HG03439 (cell line): ENCODE data around the gene ATP1B4.
"Not testable (repeated sequence)": the region's sequence is repeated elsewhere in the genome, so short reads cannot be mapped to it uniquely, and the experiment has no call there.

Experiments
- ATAC-seq: cut with Tn5 transposase; IDR thresholded peaks from one replicate; pipeline ENCODE4 v1.9.1; 2021; ENCODE audit warnings: mild to moderate bottlenecking, moderate library complexity; ENCODE audit not compliant: unreplicated experiment

Gene ATP1B4

DNA sequence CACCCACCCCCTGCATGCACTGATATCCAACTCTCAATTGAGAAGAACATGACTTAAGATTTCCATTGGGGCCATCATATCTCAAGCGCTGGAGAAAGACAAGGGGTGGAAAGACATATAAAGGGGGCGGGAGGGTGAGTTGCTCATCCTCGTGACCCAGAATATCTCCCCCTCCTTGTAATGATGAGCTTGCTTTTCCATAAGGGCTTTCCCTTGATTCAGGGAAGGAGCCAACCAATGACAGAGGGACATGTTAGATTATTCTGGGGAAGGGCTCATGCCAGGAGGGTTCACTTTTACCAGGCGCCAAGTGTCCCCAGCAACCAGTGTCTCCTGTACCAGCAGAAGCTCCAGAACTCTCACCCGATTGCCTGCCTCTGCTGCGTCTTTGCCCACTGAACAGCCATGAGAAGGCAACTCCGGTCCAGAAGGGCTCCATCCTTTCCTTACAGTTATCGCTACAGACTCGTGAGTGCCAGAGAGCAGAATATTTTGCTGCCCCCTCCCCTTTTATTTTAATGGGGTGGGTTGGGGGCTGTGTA lies at the start of gene ATP1B4:
ATP1B4 (plus strand) TSS at position 326 of the 542 bp plus-strand sequence; CDS start at position 406, 80 bp downstream.
- ATAC-seq: no peak

DNA sequence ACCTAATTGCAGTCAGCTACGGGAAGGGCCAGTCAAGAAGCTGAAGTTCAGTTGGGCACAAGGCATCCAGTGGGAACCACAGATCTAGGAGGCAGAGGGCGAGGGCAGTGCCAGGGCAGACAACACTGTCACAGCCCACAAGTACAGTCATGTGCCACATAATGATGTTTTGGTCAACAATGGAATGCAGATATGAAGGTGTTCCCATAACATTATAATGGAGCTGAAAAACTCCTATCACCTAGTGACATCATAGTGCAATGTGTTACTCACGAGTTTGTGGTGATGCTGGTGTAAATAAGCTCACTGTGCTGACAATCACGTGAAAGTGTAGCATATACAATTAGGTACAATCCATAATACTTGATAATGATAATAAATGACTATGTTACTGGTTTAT lies 46.1 kb upstream of the ATP1B4 start:
- ATAC-seq: no peak

GRCh38 chrX:120316587-120317283 lies 45.2 kb upstream of the ATP1B4 start:
- ATAC-seq: no peak

DNA sequence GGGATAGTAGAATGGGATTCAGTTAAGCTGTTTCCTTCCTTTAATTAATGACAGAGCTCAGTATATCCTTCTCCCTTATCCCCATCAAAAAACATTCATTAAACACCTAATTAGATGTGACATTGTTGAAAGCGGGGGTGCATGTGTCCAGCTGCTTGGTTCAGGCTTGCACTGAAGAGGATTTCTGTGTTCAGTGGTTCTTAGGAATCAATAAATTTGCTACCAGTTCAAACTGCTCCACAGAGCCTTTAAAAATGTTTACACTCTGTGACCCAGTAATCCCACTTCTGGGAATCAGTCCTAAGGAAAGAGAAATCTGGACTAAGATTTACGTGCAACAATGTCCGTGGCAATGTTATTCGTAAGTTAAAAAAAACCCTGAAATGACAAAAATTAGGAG lies 43.5 kb upstream of the ATP1B4 start:
- ATAC-seq: no peak

DNA sequence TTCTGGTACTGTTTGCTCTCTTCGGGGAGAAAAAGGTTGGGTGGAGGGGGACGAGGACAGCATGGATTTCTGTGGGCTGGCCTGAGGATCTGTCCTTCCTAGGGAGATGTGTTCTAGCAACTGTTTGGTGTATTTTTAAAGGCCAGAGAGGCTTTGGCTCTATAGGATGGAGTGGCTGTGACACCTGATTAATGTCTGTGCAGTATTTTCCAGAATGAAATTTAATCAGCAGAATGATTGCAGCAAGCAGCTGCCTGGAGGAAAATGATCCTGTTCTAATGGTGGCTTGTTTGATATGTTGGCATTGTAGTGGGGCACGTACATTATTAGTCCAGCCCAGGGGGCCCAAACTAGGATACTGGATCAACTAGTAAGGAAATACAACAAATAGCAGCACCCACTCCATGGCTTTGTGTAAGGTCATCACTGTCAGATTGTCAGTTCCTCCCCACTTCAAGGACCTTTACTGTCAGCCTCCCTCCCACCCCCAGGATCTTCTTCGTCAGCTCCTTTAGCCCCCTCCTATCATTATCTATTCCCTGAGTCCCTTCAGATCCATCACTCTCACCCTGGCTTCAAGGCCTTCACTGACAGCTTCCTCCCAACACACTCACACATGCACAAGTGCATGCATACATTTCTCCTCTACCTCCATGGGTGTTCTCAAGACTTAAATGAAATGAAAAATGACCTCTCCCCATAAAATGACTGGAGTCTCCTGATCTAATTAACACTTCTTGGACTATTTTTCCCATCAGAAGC lies 40.2 kb upstream of the ATP1B4 start:
- no peak for ATAC-seq

- ATAC-seq: no peak
These were observed 30.8 kb upstream of the ATP1B4 start for GRCh38 chrX:120331116-120331515.

DNA sequence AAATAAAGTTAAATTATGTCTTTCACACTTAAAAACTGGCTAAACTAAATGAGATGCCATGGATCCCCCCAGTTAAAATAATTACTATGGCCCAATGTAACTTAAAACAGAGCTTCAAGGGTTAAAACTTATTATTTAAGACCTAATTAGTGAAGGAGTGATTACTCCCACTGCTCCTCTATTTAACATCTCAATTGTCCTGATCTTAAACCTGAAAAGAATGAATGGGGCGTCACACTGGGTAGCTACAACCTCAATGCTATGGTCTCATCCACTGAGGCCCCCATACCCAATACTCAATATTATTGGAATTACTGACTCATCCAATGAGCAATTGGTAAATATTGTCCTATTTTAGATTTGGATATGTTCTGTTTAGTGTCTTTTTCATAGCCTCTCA lies 29.5 kb upstream of the ATP1B4 start:
- no peak for ATAC-seq

- no peak for ATAC-seq
These were observed 27.7 kb upstream of the ATP1B4 start for GRCh38 chrX:120334151-120334550.

DNA sequence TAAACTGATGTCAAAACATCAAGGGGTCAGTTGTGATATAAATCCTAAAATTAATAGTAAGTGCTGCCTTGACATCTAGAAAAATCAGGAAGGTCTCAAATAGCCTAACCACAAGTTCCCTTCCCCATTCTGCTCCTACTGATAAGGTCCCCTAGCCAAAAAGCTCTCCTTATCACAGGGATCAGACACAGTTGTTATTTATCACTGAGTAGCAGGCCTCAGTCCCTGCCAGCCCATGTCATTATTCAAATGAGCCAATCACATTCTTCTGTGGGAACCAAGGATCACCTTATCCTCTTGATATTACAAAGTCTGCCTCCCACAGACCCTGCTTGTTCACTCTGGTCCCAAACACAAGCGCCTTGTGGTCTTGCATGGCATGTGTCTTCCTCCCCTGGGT lies 27.3 kb upstream of the ATP1B4 start:
- no peak for ATAC-seq

GRCh38 chrX:120335289-120335688 lies 26.6 kb upstream of the ATP1B4 start:
- ATAC-seq: no peak

- no peak for ATAC-seq
These were observed 25.0 kb upstream of the ATP1B4 start for GRCh38 chrX:120336899-120337298.

DNA sequence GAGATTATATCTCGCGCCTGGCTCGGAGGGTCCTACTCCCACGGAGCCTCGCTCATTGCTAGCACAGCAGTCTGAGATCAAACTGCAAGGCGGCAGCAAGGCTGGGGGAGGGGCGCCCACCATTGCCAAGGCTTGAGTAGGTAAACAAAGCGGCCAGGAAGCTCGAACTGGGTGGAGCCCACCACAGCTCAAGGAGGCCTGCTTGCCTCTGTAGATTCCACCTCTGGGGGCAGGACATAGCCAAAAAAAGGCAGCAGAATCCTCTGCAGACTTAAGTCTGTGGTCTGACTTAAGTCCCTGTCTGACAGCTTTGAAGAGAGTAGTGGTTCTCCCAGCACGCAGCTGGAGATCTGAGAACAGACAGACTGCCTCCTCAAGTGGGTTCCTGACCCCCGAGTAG lies 17.3 kb upstream of the ATP1B4 start:
- not testable (repeated sequence) for ATAC-seq

GRCh38 chrX:120350450-120351138 lies 11.3 kb upstream of the ATP1B4 start:
- no peak for ATAC-seq

- no peak for ATAC-seq
These were observed 5.8 kb upstream of the ATP1B4 start for GRCh38 chrX:120356084-120356483.

DNA sequence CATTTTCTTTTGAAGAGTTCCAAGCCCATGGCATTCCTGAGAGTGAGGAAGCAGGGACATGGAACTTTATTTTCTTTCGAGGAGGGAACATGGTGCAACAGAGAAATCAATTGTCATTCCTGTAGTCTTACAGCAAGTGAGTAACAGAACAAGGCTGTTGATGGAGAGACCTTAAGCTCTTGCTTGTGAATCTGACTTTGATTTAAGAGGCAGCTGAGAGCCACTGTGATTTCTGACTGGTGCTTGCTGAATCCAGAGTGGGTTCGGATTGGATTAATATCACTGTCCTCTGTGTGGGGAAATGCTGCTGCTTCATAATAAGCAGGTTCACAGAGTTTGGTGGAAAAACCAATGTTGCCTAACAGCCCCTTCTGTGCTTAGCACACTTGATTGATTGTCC lies 4.7 kb upstream of the ATP1B4 start:
- no peak for ATAC-seq

GRCh38 chrX:120358737-120359456 lies 3.0 kb upstream of the ATP1B4 start:
- no peak for ATAC-seq

DNA sequence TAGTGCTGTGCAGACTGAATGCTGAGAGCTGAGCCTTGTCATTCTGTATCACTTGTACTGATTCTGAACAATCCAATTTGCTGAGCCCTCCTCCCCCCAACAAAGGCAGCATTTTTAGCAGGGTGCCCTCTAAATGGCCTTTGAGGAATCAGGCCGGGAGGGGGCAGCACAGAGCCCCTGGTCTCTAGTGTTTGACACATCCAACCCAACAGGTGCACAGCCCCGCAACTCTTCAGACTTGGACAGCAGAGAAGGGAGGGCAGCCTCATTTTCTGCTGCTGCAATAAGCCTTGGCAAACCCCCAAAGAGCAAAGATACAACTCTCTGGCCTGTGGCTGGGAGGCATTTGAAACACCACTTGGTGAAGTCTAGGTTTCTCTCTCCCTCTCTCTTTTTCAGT lies 3.4 kb downstream of the ATP1B4 start:
- ATAC-seq: no peak

DNA sequence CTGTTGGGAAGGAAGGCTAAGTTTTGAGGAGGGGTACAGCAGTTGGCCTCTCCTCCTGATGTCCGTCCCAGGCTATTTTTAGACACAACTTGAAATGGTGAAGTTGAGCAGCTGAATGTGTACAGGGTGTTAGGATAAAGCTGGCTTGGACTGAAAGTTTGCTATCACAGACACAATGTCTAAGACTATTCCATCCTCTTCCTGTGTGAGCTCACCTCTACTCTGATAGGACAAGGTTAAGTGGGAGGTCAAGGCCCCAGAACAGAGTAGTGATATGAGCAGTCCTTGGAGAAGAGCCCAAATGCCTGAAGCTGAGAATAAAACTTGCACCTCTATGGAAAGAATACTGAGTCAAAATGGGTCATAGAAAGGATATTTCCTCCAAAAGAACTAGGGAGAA lies 4.1 kb downstream of the ATP1B4 start:
- ATAC-seq: no peak

DNA sequence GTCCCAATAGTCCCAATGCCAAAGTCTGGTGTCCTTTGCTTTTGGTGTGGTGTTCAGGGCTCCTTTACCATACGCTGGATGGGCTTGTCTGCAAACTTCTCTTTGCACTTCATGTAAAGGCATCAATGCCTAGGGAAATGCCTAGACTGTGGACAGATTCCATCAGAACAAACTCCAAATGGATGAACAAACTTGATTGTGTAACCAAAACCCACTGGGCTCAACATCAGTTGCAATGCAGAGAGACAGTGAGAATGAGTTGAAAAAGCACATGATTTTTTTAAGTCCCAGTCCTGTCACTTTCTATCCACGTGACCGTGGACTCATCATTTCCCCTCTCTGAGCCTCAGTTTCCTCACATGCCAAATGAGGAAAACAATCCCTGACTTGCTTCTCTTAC lies 4.9 kb downstream of the ATP1B4 start:
- ATAC-seq: no peak

- no peak for ATAC-seq
These were observed 5.7 kb downstream of the ATP1B4 start for GRCh38 chrX:120367402-120368109.
